HCT116 (cell line): ENCODE results near the gene MYO10. TPM values are rescaled to one million over a fixed set of nuclear protein-coding genes. Genes with fewer than 3 reads are reported as not detected.

Experiments
- ATAC-seq: fragments of 200-7000 bp; cut with Tn5 transposase; 2 replicates; pipeline ENCODE4 v1.9.1; 2020; ENCODE audit warnings: mild to moderate bottlenecking, moderate library complexity
- BruUV-seq: library from RNA; stranded (reverse); fragments of 400-500 nt; replicated peaks from 2 replicates; lab custom pipeline; 2021; lab: Mats Ljungman, UMichigan
- CTCF ChIA-PET: fragments of 300-600 bp; sonication (Branson Sonifier 250); formaldehyde crosslinking; loops from one replicate; lab custom pipeline; 2021; ENCODE audit warnings: antibody characterized with exemption; lab: Charles Lee
- POLR2A ChIA-PET: fragments of 300-600, 350-600 bp; sonication (Branson Sonifier 250); formaldehyde crosslinking; loops from one replicate; lab custom pipeline; 2021; ENCODE audit warnings: antibody characterized with exemption; lab: Charles Lee
- RAD21 ChIA-PET, 2 experiments: fragments of 300-600 bp; sonication (Branson Sonifier 250); formaldehyde crosslinking; loops; one replicate each; lab custom pipeline; 2023; ENCODE audit warnings: low total read pairs in 2 of 2; ENCODE audit not compliant: uncharacterized antibody in 2 of 2, unreplicated experiment in 2 of 2, low non-redundant PET in 1 of 2; lab: Charles Lee
- DNase-seq: peaks from one replicate; pipeline ENCODE4 v3.0.0-alpha.2; 2010; ENCODE audit warnings: low read depth, low spot score
- H2AFZ ChIP-seq: fragments of 200-600 bp; shearing (Covaris generic), sonication (generic); 2 replicates; pipeline ENCODE4 v1.6.1; 2017; ENCODE audit warnings: low read depth, mixed run types, mixed read lengths, antibody characterized with exemption, low read length; ENCODE audit not compliant: poor library complexity, severe bottlenecking
- H3K27ac ChIP-seq: 2 replicates; pipeline ENCODE4 v1.5.1; 2012; ENCODE audit warnings: low read depth, low read length
- H3K27me3 ChIP-seq: fragments of 200-600 bp; sonication (generic); 2 replicates; pipeline ENCODE4 v1.6.1; 2016; ENCODE audit warnings: mixed run types, low read length, mixed read lengths; ENCODE audit not compliant: insufficient read depth
- H3K36me3 ChIP-seq, 2 experiments: fragments of 200-500 bp in 1 of 2; fragments of 200-600 bp in 1 of 2; sonication (Bioruptor generic) in 1 of 2; sonication (generic) in 1 of 2; 2 replicates each; pipeline versions ENCODE4 v1.5.1 to v1.6.1; 2014 to 2016; ENCODE audit warnings: low read length in 2 of 2, inconsistent platforms in 1 of 2, mixed read lengths in 1 of 2, mixed run types in 1 of 2; ENCODE audit not compliant: insufficient read depth in 2 of 2, control insufficient read depth in 1 of 2
- H3K4me1 ChIP-seq, 2 experiments: fragments of 200-600 bp in 1 of 2; sonication (generic) in 1 of 2; 2 replicates each; pipeline versions ENCODE4 v1.5.1 to v1.6.1; 2012 to 2017; ENCODE audit warnings: low read length in 2 of 2, inconsistent platforms in 1 of 2, mild to moderate bottlenecking in 1 of 2, mixed read lengths in 1 of 2, mixed run types in 1 of 2, moderate library complexity in 1 of 2; ENCODE audit not compliant: insufficient read depth in 2 of 2, control insufficient read depth in 1 of 2
- H3K4me2 ChIP-seq: fragments of 200-600 bp; sonication (generic); 2 replicates; pipeline ENCODE4 v1.6.1; 2017; ENCODE audit warnings: mixed run types, low read length, mixed read lengths
- H3K4me3 ChIP-seq, 2 experiments: fragments of 200-600 bp in 1 of 2; sonication (generic) in 1 of 2; replicated peaks in 1 of 2; 2 replicates each; pipeline ENCODE4 v1.5.1; 2011 to 2016; ENCODE audit warnings: low read length in 2 of 2, control low read depth in 1 of 2, low read depth in 1 of 2, mild to moderate bottlenecking in 1 of 2, mixed read lengths in 1 of 2, mixed run types in 1 of 2
- H3K79me2 ChIP-seq: fragments of 200-600 bp; sonication (generic); 2 replicates; pipeline ENCODE4 v1.6.1; 2017; ENCODE audit warnings: mild to moderate bottlenecking, mixed run types, low read length, moderate library complexity, mixed read lengths; ENCODE audit not compliant: insufficient read depth
- H3K9ac ChIP-seq: fragments of 200-600 bp; sonication (generic); 2 replicates; pipeline ENCODE4 v1.6.1; 2016; ENCODE audit warnings: low read length, mixed read lengths
- H3K9me2 ChIP-seq: fragments of 200-600 bp; sonication (generic), shearing (Covaris generic); 2 replicates; pipeline ENCODE4 v1.6.1; 2017; ENCODE audit warnings: mixed run types, mild to moderate bottlenecking, moderate library complexity; ENCODE audit not compliant: insufficient read depth
- H3K9me3 ChIP-seq, 2 experiments: fragments of 200-500 bp in 1 of 2; fragments of 200-600 bp in 1 of 2; sonication (Bioruptor generic) in 1 of 2; sonication (generic) in 1 of 2; 2 replicates each; pipeline ENCODE4 v1.6.1; 2014 to 2017; ENCODE audit warnings: low read length in 2 of 2, mixed read lengths in 2 of 2, inconsistent platforms in 1 of 2, low read depth in 1 of 2, mild to moderate bottlenecking in 1 of 2, mixed run types in 1 of 2, moderate library complexity in 1 of 2; ENCODE audit not compliant: control insufficient read depth in 1 of 2, insufficient read depth in 1 of 2
- H4K20me1 ChIP-seq: fragments of 200-600 bp; sonication (generic), shearing (Covaris generic); 2 replicates; pipeline ENCODE4 v1.6.1; 2017; ENCODE audit warnings: mixed run types, mild to moderate bottlenecking, moderate library complexity; ENCODE audit not compliant: insufficient read depth
- ATF3 ChIP-seq: IDR thresholded peaks from 2 replicates; pipeline ENCODE4 v1.6.1; 2012
- CEBPB ChIP-seq: IDR thresholded peaks from 2 replicates; pipeline ENCODE4 v1.6.1; 2012; ENCODE audit warnings: low read depth
- CTCF ChIP-seq, 3 experiments: fragments of 200-600 bp in 1 of 3; sonication (generic) in 1 of 3; IDR thresholded peaks in 2 of 3; conservative IDR thresholded peaks in 1 of 3; 2 replicates each; pipeline ENCODE4 v1.5.1; 2012 to 2017; ENCODE audit warnings: low read depth in 2 of 3, low read length in 2 of 3, antibody characterized with exemption in 1 of 3, borderline replicate concordance in 1 of 3, control low read depth in 1 of 3, mild to moderate bottlenecking in 1 of 3, mixed read lengths in 1 of 3, mixed run types in 1 of 3, moderate library complexity in 1 of 3; ENCODE audit not compliant: insufficient read depth in 1 of 3
- JUND ChIP-seq: IDR thresholded peaks from 2 replicates; pipeline ENCODE4 v1.6.1; 2012
- RAD21 ChIP-seq: IDR thresholded peaks from 2 replicates; pipeline ENCODE4 v1.6.1; 2012; ENCODE audit warnings: low read depth, mild to moderate bottlenecking
- TCF7L2 ChIP-seq: IDR thresholded peaks from 2 replicates; pipeline ENCODE4 v1.7.0; 2011; ENCODE audit warnings: borderline replicate concordance, inconsistent platforms; ENCODE audit not compliant: insufficient read depth, insufficient read length; ENCODE audit errors: extremely low read depth
- ZNF274 ChIP-seq: fragments of 200-500 bp; sonication (Bioruptor generic); IDR thresholded peaks from 2 replicates; pipeline ENCODE4 v1.6.1; 2014; ENCODE audit warnings: mild to moderate bottlenecking, low read depth, low read length, inconsistent platforms
- intact Hi-C: fragments of 100-400 bp; cut with micrococcal nuclease; formaldehyde crosslinking; loops from 2 replicates; pipeline ENCODE4 v1.10.0; 2022
- total RNA-seq: library from RNA; stranded (reverse); gene quantifications from one replicate; pipeline ENCODE4 v1.2.1, GENCODE V29; 2021; ENCODE audit not compliant: unreplicated experiment
- TF ChIP-seq, protein P1 (sequence below): IDR thresholded peaks from 2 replicates; pipeline ENCODE4 v1.6.1; 2012
- TF ChIP-seq, protein P2 (sequence below): IDR thresholded peaks from 2 replicates; pipeline ENCODE4 v1.6.1; 2012; ENCODE audit warnings: low read depth

The MYO10 gene
- total RNA-seq, 1 experiment from 2014 or later, result 34.9 TPM

DNA sequence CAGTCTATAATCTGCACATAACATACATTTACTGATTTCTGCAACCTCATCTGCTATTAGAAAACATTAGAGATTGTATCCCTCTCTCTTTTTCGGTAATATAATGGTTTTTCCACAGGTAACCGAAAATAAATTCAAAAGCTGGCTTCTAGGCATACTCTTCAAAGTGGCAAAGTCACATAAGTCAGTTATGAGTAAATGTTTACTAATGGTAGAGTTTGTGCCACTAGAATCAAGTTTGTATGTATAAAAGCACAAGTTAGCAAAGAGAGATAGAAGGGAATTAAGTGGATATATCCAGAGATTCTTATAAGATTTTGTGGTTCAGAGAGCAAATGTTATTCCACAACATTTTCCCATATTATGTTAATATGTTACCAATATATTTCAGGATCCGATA, 86.9 kb downstream of the MYO10 start:
- ATAC-seq (no peak), DNase-seq (no peak)
- H3K4me3 ChIP-seq, result no peak overlapping the region
- no peaks in the 10 kb centered on the region for H3K27me3 ChIP-seq
- peaks cover 0 to 3% of the 10 kb centered on the region in 2 experiments; a peak in 1 of 4 replicates for H3K4me1 ChIP-seq
- no peak overlapping the region for H3K9ac ChIP-seq
- POLR2A ChIA-PET, result no interaction called here
- H3K9me3 ChIP-seq, result no peaks in the 10 kb centered on the region
- H3K79me2 ChIP-seq, result peaks cover 24% of the 10 kb centered on the region
- H4K20me1 ChIP-seq, result no peaks in the 10 kb centered on the region
- no peak overlapping the region for H3K4me2 ChIP-seq
- no peak overlapping the region for H2AFZ ChIP-seq
- CTCF ChIA-PET, result no interaction called here
- intact Hi-C loops, result no loop called here
- no peak overlapping the region for H3K27ac ChIP-seq
- no peak for TF ChIP-seq JUND
- TF ChIP-seq, protein P1, sequence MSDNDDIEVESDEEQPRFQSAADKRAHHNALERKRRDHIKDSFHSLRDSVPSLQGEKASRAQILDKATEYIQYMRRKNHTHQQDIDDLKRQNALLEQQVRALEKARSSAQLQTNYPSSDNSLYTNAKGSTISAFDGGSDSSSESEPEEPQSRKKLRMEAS, result no peak
- no peak for TF ChIP-seq ATF3
- BruUV-seq, result no TSS peak
- H3K36me3 ChIP-seq, result no peaks in the 10 kb centered on the region
- RAD21 ChIA-PET, result no interaction called here
- no peaks in the 10 kb centered on the region for H3K9me2 ChIP-seq

DNA sequence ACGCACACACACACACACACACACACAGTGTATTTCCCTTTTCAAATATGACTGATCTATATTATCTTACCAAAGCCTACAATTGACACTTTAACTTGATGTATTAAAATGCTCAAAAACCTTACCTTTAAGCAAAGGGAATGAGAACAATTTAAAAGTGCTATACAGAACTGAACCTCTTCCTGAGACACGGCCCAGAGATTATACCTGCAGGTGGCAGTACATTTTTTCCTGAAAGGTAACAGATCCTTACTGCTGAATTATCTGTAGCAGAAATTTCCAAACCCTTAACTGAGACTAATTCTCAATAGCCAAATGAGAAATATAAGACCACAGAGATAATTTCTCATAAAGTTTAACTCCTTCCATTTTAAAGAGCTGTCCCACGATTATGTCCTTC, 91.1 kb downstream of the MYO10 start:
- intact Hi-C loops, result no loop called here
- POLR2A ChIA-PET, result no interaction called here
- peak; percentile 55 for ATAC-seq
- H3K4me2 ChIP-seq, result no peak overlapping the region
- RAD21 ChIA-PET, result interaction anchor here in 1 of 2 experiments (0.6 kb wide), 1 partner anchor 288 kb away, joined by 3 read pairs; no protein-coding TSS in a partner anchor
- H4K20me1 ChIP-seq, result no peaks in the 10 kb centered on the region
- TF ChIP-seq CTCF (IDR thresholded peaks at IDR 0.05 in 2 of 3, conservative IDR thresholded peaks at IDR 0.05 in 1 of 3; ENCODE audit: borderline replicate concordance in 1 of 3, insufficient read depth in 1 of 3, low read depth in 2 of 3, low read length in 2 of 3) (peak; percentile 11 to 43 (median 34); a peak in 4 of 6 replicates), TCF7L2 (no peak), RAD21 (peak; percentile 54), CEBPB (no peak), ZNF274 (no peak)
- TF ChIP-seq, protein P1, result no peak
- TF ChIP-seq, protein P2, sequence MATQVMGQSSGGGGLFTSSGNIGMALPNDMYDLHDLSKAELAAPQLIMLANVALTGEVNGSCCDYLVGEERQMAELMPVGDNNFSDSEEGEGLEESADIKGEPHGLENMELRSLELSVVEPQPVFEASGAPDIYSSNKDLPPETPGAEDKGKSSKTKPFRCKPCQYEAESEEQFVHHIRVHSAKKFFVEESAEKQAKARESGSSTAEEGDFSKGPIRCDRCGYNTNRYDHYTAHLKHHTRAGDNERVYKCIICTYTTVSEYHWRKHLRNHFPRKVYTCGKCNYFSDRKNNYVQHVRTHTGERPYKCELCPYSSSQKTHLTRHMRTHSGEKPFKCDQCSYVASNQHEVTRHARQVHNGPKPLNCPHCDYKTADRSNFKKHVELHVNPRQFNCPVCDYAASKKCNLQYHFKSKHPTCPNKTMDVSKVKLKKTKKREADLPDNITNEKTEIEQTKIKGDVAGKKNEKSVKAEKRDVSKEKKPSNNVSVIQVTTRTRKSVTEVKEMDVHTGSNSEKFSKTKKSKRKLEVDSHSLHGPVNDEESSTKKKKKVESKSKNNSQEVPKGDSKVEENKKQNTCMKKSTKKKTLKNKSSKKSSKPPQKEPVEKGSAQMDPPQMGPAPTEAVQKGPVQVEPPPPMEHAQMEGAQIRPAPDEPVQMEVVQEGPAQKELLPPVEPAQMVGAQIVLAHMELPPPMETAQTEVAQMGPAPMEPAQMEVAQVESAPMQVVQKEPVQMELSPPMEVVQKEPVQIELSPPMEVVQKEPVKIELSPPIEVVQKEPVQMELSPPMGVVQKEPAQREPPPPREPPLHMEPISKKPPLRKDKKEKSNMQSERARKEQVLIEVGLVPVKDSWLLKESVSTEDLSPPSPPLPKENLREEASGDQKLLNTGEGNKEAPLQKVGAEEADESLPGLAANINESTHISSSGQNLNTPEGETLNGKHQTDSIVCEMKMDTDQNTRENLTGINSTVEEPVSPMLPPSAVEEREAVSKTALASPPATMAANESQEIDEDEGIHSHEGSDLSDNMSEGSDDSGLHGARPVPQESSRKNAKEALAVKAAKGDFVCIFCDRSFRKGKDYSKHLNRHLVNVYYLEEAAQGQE, result no peak
- no peak overlapping the region for H3K4me3 ChIP-seq
- H3K27me3 ChIP-seq, result no peaks in the 10 kb centered on the region
- no peaks in the 10 kb centered on the region for H3K9me3 ChIP-seq
- BruUV-seq, result no TSS peak
- H3K4me1 ChIP-seq, result no peaks in the 10 kb centered on the region
- no peak overlapping the region for H2AFZ ChIP-seq
- no peak for DNase-seq
- H3K27ac ChIP-seq, result no peak overlapping the region
- H3K9me2 ChIP-seq, result no peaks in the 10 kb centered on the region
- no peak overlapping the region for H3K9ac ChIP-seq
- H3K79me2 ChIP-seq, result peaks cover 23% of the 10 kb centered on the region
- no peaks in the 10 kb centered on the region for H3K36me3 ChIP-seq
- CTCF ChIA-PET, result interaction anchor here (0.6 kb wide), 1 partner anchor 287 kb away, joined by 4 read pairs; no protein-coding TSS in a partner anchor
